ENCODE results near the gene DUSP9.

Gene DUSP9

GRCh38 chrX:153620576-153620975 lies 26.4 kb upstream of the DUSP9 start:
- no peak for TF ChIP-seq MAX (IDR thresholded peaks at IDR 0.05; ENCODE audit: low read depth, low read length)
- TF ChIP-seq MYC (IDR thresholded peaks at IDR 0.05; ENCODE audit: low read depth, low read length), result no peak
- TF ChIP-seq POLR2A (IDR thresholded peaks at IDR 0.05; ENCODE audit: extremely low read depth, insufficient read length), result no peak
- TF ChIP-seq CTCF (IDR thresholded peaks at IDR 0.05; ENCODE audit: low read depth, low read length), result no peak
- H3K4me3 ChIP-seq (ENCODE audit: low read depth, low read length), result no peak overlapping the region
- DNase-seq (ENCODE audit: low read depth), result no peak

- H3K4me3 ChIP-seq (ENCODE audit: low read depth, low read length), result no peak overlapping the region
- DNase-seq (ENCODE audit: low read depth), result no peak
- no peak for TF ChIP-seq POLR2A (IDR thresholded peaks at IDR 0.05; ENCODE audit: extremely low read depth, insufficient read length)
- no peak for TF ChIP-seq MAX (IDR thresholded peaks at IDR 0.05; ENCODE audit: low read depth, low read length)
- TF ChIP-seq MYC (IDR thresholded peaks at IDR 0.05; ENCODE audit: low read depth, low read length), result no peak
- no peak for TF ChIP-seq CTCF (IDR thresholded peaks at IDR 0.05; ENCODE audit: low read depth, low read length)
These were observed 24.9 kb upstream of the DUSP9 start for GRCh38 chrX:153621949-153622598.

- DNase-seq (ENCODE audit: low read depth), result no peak
- TF ChIP-seq CTCF (IDR thresholded peaks at IDR 0.05; ENCODE audit: low read depth, low read length) (no peak), MYC (IDR thresholded peaks at IDR 0.05; ENCODE audit: low read depth, low read length) (no peak), POLR2A (IDR thresholded peaks at IDR 0.05; ENCODE audit: extremely low read depth, insufficient read length) (no peak), MAX (IDR thresholded peaks at IDR 0.05; ENCODE audit: low read depth, low read length) (no peak)
- no peak overlapping the region for H3K4me3 ChIP-seq (ENCODE audit: low read depth, low read length)
These were observed 24.2 kb upstream of the DUSP9 start for GRCh38 chrX:153622661-153623309.

- no peak for TF ChIP-seq MAX (IDR thresholded peaks at IDR 0.05; ENCODE audit: low read depth, low read length)
- TF ChIP-seq POLR2A (IDR thresholded peaks at IDR 0.05; ENCODE audit: extremely low read depth, insufficient read length), result no peak
- TF ChIP-seq CTCF (IDR thresholded peaks at IDR 0.05; ENCODE audit: low read depth, low read length), result no peak
- TF ChIP-seq MYC (IDR thresholded peaks at IDR 0.05; ENCODE audit: low read depth, low read length), result no peak
- no peak overlapping the region for H3K4me3 ChIP-seq (ENCODE audit: low read depth, low read length)
- no peak for DNase-seq (ENCODE audit: low read depth)
These were observed 23.5 kb upstream of the DUSP9 start for GRCh38 chrX:153623310-153624029.

- no peak for DNase-seq (ENCODE audit: low read depth)
- TF ChIP-seq POLR2A (IDR thresholded peaks at IDR 0.05; ENCODE audit: extremely low read depth, insufficient read length) (no peak), CTCF (IDR thresholded peaks at IDR 0.05; ENCODE audit: low read depth, low read length) (no peak), MYC (IDR thresholded peaks at IDR 0.05; ENCODE audit: low read depth, low read length) (no peak), MAX (IDR thresholded peaks at IDR 0.05; ENCODE audit: low read depth, low read length) (no peak)
- no peak overlapping the region for H3K4me3 ChIP-seq (ENCODE audit: low read depth, low read length)
These were observed 22.6 kb upstream of the DUSP9 start for GRCh38 chrX:153624196-153625091.

Measured in NB4 (cell line).